ENCODE data around the gene INSM1. TPM values are rescaled to one million over a fixed set of nuclear protein-coding genes. Genes with fewer than 3 reads are reported as not detected.

The INSM1 gene
- total and polyA plus RNA-seq, 2 donors (not counting 3 experiments of a cell fraction or from before 2014, with no cell fraction given) = not detected

DNA sequence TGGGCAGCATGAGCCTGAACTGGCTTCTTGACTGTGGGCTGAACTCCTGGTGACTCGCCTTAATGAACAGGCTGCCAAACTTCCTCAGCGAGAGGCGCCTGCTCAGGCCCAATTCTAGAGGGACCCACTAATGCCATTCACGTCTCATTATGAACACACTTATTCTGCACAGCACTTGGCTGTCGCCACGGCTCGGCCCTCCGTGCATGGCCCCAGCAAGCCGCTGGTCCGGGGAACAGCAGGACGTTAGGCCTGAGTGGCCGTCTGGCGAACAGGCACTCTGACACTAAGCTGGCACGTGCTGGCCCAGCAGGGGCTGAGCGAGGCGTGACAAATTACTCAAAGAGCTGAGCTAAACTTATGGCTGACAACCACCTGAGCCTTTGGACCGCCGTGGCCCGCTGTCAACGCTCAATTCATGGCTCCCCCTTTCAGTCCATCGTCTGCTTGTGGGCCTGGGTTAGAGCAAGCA is 45.9 kb downstream of the INSM1 start:
- H3K4me3 ChIP-seq (replicated peaks in 1 of 3; ENCODE audit: insufficient read depth in 1 of 3, low read depth in 1 of 3, low read length in 3 of 3) = no peak overlapping the region
- peaks cover 6% of the 10 kb centered on the region for H3K4me1 ChIP-seq (ENCODE audit: control insufficient read depth, extremely low read depth, insufficient read depth, low read length)
- H3K4me2 ChIP-seq (ENCODE audit: insufficient read depth, low read length) = no peak overlapping the region
- no TSS peak for BruUV-seq (replicated peaks)
- H3K36me3 ChIP-seq (ENCODE audit: control insufficient read depth in 2 of 2, extremely low read depth in 1 of 2, insufficient read depth in 2 of 2, low read length in 2 of 2) = peaks cover 0 to 4% of the 10 kb centered on the region in 2 experiments
- no peak for DNase-seq (ENCODE audit: low read depth, low spot score)
- H2AFZ ChIP-seq (ENCODE audit: low read depth, low read length) = no peak overlapping the region
- TF ChIP-seq POLR2AphosphoS5 (IDR thresholded peaks at IDR 0.05; ENCODE audit: insufficient read depth, low read depth, low read length) = no peak
- TF ChIP-seq, protein P1, sequence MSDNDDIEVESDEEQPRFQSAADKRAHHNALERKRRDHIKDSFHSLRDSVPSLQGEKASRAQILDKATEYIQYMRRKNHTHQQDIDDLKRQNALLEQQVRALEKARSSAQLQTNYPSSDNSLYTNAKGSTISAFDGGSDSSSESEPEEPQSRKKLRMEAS (IDR thresholded peaks at IDR 0.05; ENCODE audit: insufficient read depth, insufficient read length) = no peak
- TF ChIP-seq, protein P2, sequence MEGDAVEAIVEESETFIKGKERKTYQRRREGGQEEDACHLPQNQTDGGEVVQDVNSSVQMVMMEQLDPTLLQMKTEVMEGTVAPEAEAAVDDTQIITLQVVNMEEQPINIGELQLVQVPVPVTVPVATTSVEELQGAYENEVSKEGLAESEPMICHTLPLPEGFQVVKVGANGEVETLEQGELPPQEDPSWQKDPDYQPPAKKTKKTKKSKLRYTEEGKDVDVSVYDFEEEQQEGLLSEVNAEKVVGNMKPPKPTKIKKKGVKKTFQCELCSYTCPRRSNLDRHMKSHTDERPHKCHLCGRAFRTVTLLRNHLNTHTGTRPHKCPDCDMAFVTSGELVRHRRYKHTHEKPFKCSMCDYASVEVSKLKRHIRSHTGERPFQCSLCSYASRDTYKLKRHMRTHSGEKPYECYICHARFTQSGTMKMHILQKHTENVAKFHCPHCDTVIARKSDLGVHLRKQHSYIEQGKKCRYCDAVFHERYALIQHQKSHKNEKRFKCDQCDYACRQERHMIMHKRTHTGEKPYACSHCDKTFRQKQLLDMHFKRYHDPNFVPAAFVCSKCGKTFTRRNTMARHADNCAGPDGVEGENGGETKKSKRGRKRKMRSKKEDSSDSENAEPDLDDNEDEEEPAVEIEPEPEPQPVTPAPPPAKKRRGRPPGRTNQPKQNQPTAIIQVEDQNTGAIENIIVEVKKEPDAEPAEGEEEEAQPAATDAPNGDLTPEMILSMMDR (IDR thresholded peaks at IDR 0.05; ENCODE audit: extremely low read depth in 1 of 2, insufficient read depth in 1 of 2, low read depth in 1 of 2, low read length in 2 of 2) = no peak
- TF ChIP-seq POLR2A (IDR thresholded peaks at IDR 0.05; ENCODE audit: low read depth, low read length) = no peak
- no peak for TF ChIP-seq JUN (IDR thresholded peaks at IDR 0.05; ENCODE audit: borderline replicate concordance, insufficient read depth, insufficient read length, low read depth)
- no peak for TF ChIP-seq FOS (IDR thresholded peaks at IDR 0.05; ENCODE audit: borderline replicate concordance, insufficient read depth, low read length)
- no peak for TF ChIP-seq MYC (IDR thresholded peaks at IDR 0.05; ENCODE audit: low read depth, low read length)
- no peak for TF ChIP-seq GATA2 (IDR thresholded peaks at IDR 0.05; ENCODE audit: insufficient read depth, insufficient read length, low read depth, low read length)
- no peak for TF ChIP-seq EZH2 (IDR thresholded peaks at IDR 0.05; ENCODE audit: borderline replicate concordance, low read depth, low read length, severe bottlenecking)
- H3K79me2 ChIP-seq (ENCODE audit: control insufficient read depth, insufficient read depth, low read length) = no peaks in the 10 kb centered on the region
- intact Hi-C loops (cut with micrococcal nuclease) (loop anchor here (10.0 kb wide), 1 partner anchor 49 kb away; the partner anchor contains the start of gene INSM1), dilution Hi-C loops (cut with MboI; ENCODE audit: extremely low pct_ligation_motif_present, low sequenced_read_pairs) (no loop called here)
- H3K27me3 ChIP-seq (ENCODE audit: control insufficient read depth in 2 of 2, insufficient read depth in 2 of 2, low read length in 2 of 2) = no peaks in the 10 kb centered on the region
- H3K27ac ChIP-seq (ENCODE audit: insufficient read depth, low read depth, low read length) = no peak overlapping the region
- no peak overlapping the region for H3K9ac ChIP-seq (replicated peaks; ENCODE audit: extremely low read depth, insufficient read depth, low read length)
- CTCF ChIA-PET = no interaction called here
- H3K9me3 ChIP-seq (replicated peaks; ENCODE audit: control insufficient read depth, insufficient read depth, low read length) = no peaks in the 10 kb centered on the region
- POLR2A ChIA-PET = no interaction called here
- FAIRE-seq = no peak
- H4K20me1 ChIP-seq (replicated peaks; ENCODE audit: control insufficient read depth, extremely low read depth, insufficient read depth, low read length) = no peaks in the 10 kb centered on the region
- no peaks in the 10 kb centered on the region for H3K9me1 ChIP-seq (replicated peaks; ENCODE audit: control insufficient read depth, extremely low read depth, insufficient read depth, low read length)

Measured in endothelial cell of umbilical vein (primary cell).